OCI-LY1 (cell line): ENCODE data around the gene TRAPPC2L.

Experiments
- H2AFZ ChIP-seq: fragments of 200-600 bp; sonication (generic), shearing (Covaris generic); 2 replicates; pipeline ENCODE4 v1.6.0; 2014; ENCODE audit warnings: antibody characterized with exemption, mild to moderate bottlenecking, low read length
- H3F3A ChIP-seq: fragments of 200-600 bp; sonication (generic), shearing (Covaris generic); 2 replicates; pipeline ENCODE4 v1.6.0; 2014; ENCODE audit warnings: mild to moderate bottlenecking, antibody characterized with exemption, low read length, moderate library complexity; ENCODE audit not compliant: insufficient read depth
- H3K27ac ChIP-seq: fragments of 200-600 bp; sonication (generic); 2 replicates; pipeline ENCODE4 v1.5.1; 2014; ENCODE audit warnings: low read length, mixed run types, mild to moderate bottlenecking, low read depth; ENCODE audit not compliant: poor library complexity, severe bottlenecking
- H3K27me3 ChIP-seq: fragments of 200-600 bp; sonication (generic); 2 replicates; pipeline ENCODE4 v1.6.0; 2014; ENCODE audit warnings: antibody characterized with exemption, mild to moderate bottlenecking, low read length, moderate library complexity; ENCODE audit not compliant: insufficient read depth
- H3K36me3 ChIP-seq: fragments of 200-600 bp; sonication (generic); 2 replicates; pipeline ENCODE4 v1.6.1; 2014; ENCODE audit warnings: mild to moderate bottlenecking, antibody characterized with exemption, low read length, moderate library complexity, mixed read lengths; ENCODE audit not compliant: insufficient read depth
- H3K4me1 ChIP-seq: fragments of 200-600 bp; sonication (generic); 2 replicates; pipeline ENCODE4 v1.5.1; 2014; ENCODE audit warnings: mild to moderate bottlenecking, low read length, moderate library complexity; ENCODE audit not compliant: insufficient read depth, severe bottlenecking
- H3K4me2 ChIP-seq: fragments of 200-600 bp; sonication (generic), shearing (Covaris generic); 2 replicates; pipeline ENCODE4 v1.6.1; 2014; ENCODE audit warnings: low read length
- H3K4me3 ChIP-seq: fragments of 200-600 bp; sonication (generic); 2 replicates; pipeline ENCODE4 v1.5.1; 2014; ENCODE audit warnings: low read length, low read depth, mild to moderate bottlenecking, mixed read lengths; ENCODE audit not compliant: poor library complexity, severe bottlenecking
- H3K79me2 ChIP-seq: fragments of 200-600 bp; shearing (Covaris generic); 2 replicates; pipeline ENCODE4 v1.6.1; 2016; ENCODE audit warnings: mixed run types, low read length, mixed read lengths; ENCODE audit not compliant: insufficient read depth
- H3K9ac ChIP-seq: fragments of 200-600 bp; sonication (generic), shearing (Covaris generic); 2 replicates; pipeline ENCODE4 v1.6.1; 2014; ENCODE audit warnings: mild to moderate bottlenecking, low read length, mixed read lengths
- H3K9me2 ChIP-seq: fragments of 200-600 bp; sonication (generic), shearing (Covaris generic); 2 replicates; pipeline ENCODE4 v1.6.1; 2014; ENCODE audit warnings: low read depth, mild to moderate bottlenecking, low read length, mixed read lengths
- H3K9me3 ChIP-seq: fragments of 200-600 bp; shearing (Covaris generic); 2 replicates; pipeline ENCODE4 v1.6.1; 2014; ENCODE audit warnings: low read length, mixed read lengths
- H4K20me1 ChIP-seq: fragments of 200-600 bp; sonication (generic), shearing (Covaris generic); 2 replicates; pipeline ENCODE4 v1.6.0; 2016; ENCODE audit warnings: mild to moderate bottlenecking, low read length; ENCODE audit not compliant: insufficient read depth
- EZH2 ChIP-seq: fragments of 200-600 bp; sonication (generic), shearing (Covaris generic); IDR thresholded peaks from 2 replicates; pipeline ENCODE4 v1.8.0; 2017; ENCODE audit warnings: borderline replicate concordance, mixed run types, mild to moderate bottlenecking, antibody characterized with exemption, low read length, moderate library complexity, mixed read lengths
- TF ChIP-seq, protein P1 (sequence below): fragments of 200-600 bp; sonication (generic), shearing (Covaris generic); IDR thresholded peaks from 2 replicates; pipeline ENCODE4 v1.5.1; 2017; ENCODE audit warnings: mild to moderate bottlenecking, antibody characterized with exemption, low read length, moderate library complexity, mixed read lengths

The TRAPPC2L gene

GRCh38 chr16:88834670-88835069 is 22.3 kb upstream of the TRAPPC2L start:
- Histone ChIP-seq H3K9ac (no peak overlapping the region), H2AFZ (no peak overlapping the region), H3K4me3 (no peak overlapping the region), H3F3A (no peaks in the 10 kb centered on the region), H3K27me3 (no peaks in the 10 kb centered on the region), H3K4me1 (no peaks in the 10 kb centered on the region), H3K36me3 (no peaks in the 10 kb centered on the region), H3K27ac (no peak overlapping the region), H3K4me2 (no peak overlapping the region), H3K9me3 (no peaks in the 10 kb centered on the region), H4K20me1 (no peaks in the 10 kb centered on the region), H3K9me2 (no peaks in the 10 kb centered on the region), H3K79me2 (no peaks in the 10 kb centered on the region)
- no peak for TF ChIP-seq EZH2
- TF ChIP-seq, protein P1, sequence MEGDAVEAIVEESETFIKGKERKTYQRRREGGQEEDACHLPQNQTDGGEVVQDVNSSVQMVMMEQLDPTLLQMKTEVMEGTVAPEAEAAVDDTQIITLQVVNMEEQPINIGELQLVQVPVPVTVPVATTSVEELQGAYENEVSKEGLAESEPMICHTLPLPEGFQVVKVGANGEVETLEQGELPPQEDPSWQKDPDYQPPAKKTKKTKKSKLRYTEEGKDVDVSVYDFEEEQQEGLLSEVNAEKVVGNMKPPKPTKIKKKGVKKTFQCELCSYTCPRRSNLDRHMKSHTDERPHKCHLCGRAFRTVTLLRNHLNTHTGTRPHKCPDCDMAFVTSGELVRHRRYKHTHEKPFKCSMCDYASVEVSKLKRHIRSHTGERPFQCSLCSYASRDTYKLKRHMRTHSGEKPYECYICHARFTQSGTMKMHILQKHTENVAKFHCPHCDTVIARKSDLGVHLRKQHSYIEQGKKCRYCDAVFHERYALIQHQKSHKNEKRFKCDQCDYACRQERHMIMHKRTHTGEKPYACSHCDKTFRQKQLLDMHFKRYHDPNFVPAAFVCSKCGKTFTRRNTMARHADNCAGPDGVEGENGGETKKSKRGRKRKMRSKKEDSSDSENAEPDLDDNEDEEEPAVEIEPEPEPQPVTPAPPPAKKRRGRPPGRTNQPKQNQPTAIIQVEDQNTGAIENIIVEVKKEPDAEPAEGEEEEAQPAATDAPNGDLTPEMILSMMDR = no peak

DNA sequence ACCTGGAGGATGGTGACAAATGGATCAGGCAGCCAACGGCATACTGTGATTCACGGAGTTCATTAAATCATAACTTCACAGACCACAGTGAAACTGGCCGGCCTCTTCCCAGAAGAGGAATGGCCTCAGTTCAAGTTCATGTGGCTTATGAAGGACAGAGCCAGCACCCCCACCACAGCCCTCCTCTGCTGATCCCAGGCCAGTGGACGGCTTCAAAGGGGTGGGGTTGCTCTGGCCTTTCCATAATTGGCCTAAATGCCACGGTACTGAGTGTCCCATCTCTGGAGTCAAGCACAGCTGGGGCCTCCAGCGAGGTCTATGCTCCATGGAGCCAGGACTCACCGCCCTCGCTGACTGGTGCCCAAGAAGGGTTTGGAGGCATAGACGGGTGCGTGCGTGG is 21.5 kb upstream of the TRAPPC2L start:
- Histone ChIP-seq H3K79me2 (no peaks in the 10 kb centered on the region), H3K9me2 (no peaks in the 10 kb centered on the region), H3F3A (no peaks in the 10 kb centered on the region), H3K4me2 (no peak overlapping the region), H3K4me1 (no peaks in the 10 kb centered on the region), H3K27ac (no peak overlapping the region), H2AFZ (no peak overlapping the region), H3K9me3 (no peaks in the 10 kb centered on the region), H3K9ac (no peak overlapping the region), H4K20me1 (no peaks in the 10 kb centered on the region), H3K27me3 (no peaks in the 10 kb centered on the region), H3K4me3 (no peak overlapping the region), H3K36me3 (no peaks in the 10 kb centered on the region)
- TF ChIP-seq, protein P1 = no peak
- TF ChIP-seq EZH2 = no peak

- Histone ChIP-seq H4K20me1 (no peaks in the 10 kb centered on the region), H3K27me3 (no peaks in the 10 kb centered on the region), H3K36me3 (no peaks in the 10 kb centered on the region), H3K9ac (no peak overlapping the region), H3F3A (no peaks in the 10 kb centered on the region), H3K4me3 (no peak overlapping the region), H3K4me2 (no peak overlapping the region), H3K9me2 (no peaks in the 10 kb centered on the region), H3K4me1 (no peaks in the 10 kb centered on the region), H3K9me3 (no peaks in the 10 kb centered on the region), H2AFZ (no peak overlapping the region), H3K27ac (no peak overlapping the region), H3K79me2 (no peaks in the 10 kb centered on the region)
- TF ChIP-seq, protein P1 = no peak
- no peak for TF ChIP-seq EZH2
These were observed 21.1 kb upstream of the TRAPPC2L start for GRCh38 chr16:88835818-88836217.
